GM21423 (cell line): ENCODE measurements around the gene PLK5.
"Not testable (repeated sequence)": the region's sequence is repeated elsewhere in the genome, so short reads cannot be mapped to it uniquely, and the experiment has no call there.

Source experiments
- ATAC-seq: cut with Tn5 transposase; IDR thresholded peaks from one replicate; pipeline ENCODE4 v1.9.1; 2021; ENCODE audit warnings: mild to moderate bottlenecking, moderate library complexity; ENCODE audit not compliant: unreplicated experiment

PLK5 gene

DNA sequence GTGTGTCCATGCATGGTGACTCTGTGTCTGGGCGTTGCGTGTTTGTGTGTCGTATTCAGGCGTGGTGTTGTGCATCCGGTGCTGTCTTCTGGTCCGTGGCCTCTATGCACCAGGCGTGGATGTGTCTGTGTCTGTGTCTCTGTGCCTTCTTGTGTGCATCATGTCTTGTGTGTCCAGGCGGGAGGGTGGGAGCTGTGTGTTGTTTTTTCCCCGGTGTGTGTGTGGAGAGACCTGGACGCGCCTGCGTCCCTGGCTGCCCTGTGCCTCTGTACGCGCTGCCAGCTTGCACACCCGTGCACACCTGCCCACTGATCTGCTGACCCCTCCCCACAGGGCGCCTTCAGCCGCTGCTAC lies 1.1 kb downstream of the PLK5 start:
- ATAC-seq, result no peak

DNA sequence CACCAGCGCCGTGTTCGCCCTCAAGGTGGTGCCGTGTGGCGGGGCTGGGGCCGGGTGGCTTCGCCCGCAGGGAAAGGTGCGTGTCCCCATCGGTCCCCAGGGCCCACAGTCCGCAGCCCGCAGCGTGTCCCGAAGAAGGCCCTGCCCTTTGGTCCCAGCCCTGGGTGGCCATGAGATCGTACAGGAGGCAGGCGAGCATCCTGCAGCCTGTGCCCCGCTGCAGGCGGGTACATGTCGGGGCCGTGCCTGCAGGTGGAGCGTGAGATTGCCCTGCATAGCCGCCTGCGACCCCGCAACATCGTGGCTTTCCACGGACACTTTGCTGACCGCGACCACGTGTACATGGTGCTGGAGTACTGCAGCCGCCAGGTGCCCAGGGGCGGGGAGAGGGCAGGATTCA lies 1.5 kb downstream of the PLK5 start:
- ATAC-seq, result no peak

DNA sequence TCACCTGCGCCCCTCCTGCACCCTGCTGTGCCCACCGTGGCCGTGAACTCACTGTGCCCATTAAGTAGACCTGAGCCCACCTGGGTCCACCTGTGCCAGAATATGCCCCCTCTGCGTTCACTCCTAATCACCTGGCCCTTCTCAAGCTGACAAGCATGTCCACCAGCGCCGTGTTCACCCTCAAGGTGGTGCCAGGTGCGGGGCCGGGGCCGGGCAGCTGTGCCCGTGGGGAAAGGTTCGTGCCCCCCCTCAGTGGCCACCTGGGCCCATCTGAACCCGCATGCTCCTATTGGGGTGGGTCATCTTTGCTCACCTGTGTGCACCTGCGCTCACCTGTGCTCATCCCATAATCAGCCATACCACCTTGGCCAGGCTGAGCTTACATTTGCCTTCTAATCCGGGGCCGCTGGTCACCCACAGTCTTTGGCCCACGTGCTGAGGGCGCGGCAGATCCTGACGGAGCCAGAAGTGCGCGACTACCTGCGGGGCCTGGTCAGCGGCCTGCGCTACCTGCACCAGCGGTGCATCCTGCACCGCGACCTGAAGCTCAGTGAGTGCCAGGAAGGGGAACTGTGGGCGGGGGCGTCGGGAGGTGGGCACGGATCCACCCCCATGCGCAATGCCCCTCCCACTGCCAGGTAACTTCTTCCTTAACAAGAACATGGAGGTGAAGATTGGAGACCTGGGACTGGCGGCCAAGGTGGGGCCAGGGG lies 2.3 kb downstream of the PLK5 start:
- ATAC-seq, result no peak

DNA sequence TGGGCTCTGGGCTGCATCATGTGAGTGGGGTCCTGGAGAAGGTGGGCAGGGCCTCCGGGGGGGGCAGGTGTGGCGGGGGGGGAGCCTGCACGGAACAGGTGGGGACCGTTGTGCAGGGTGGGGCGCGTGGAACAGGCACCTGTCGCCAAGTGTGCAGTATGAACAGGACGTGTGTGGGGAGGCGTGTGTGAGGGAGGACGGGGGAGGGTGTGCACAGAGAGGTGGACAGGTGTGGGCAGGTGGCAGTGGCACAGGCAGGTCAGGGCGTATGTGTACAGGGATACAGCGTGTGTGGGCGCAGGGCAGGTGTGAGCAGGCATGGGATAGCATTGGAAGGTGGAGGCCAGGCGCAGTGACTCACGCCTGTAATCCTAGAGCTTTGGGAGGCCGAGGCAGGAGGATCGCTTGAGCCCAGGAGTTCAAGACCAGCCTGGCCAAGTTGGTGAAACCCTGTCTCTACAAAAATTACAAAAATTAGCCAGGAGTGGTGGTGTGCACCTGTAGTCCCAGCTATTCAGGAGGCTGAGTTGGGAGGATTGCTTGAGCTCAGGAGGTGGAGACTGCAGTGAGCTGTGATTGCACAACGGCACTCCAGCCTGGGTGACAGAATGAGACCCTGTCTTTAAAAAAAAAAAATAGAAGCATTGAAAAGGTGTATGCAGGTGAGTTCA lies 3.2 kb downstream of the PLK5 start:
- no peak for ATAC-seq

DNA sequence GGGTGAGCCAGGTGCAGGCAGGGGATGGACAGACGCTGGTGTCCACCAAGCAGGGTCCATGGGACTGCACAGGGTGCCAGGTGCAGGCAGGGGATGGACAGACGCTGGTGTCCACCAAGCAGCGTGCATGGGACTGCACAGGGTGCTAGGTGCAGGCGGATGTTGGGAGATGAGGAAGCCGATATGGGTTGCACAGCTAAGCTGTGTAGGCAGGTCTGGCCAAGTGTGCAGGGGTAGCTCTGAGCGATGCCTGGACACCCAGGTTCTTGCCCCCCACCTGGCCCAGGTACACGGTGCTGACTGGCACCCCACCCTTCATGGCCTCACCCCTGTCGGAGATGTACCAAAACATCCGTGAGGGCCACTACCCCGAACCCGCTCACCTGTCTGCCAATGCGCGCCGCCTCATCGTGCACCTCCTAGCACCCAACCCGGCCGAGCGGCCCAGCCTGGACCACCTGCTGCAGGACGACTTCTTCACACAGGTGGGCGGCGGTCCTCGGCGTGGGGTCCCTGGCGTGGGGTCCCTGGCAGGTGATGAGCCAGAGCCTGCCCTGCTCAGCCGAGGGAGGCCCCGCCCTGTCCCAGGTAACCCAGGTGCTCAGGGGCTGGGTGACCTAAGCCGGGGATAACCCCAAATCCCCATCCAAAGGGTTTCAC lies 3.9 kb downstream of the PLK5 start:
- no peak for ATAC-seq

DNA sequence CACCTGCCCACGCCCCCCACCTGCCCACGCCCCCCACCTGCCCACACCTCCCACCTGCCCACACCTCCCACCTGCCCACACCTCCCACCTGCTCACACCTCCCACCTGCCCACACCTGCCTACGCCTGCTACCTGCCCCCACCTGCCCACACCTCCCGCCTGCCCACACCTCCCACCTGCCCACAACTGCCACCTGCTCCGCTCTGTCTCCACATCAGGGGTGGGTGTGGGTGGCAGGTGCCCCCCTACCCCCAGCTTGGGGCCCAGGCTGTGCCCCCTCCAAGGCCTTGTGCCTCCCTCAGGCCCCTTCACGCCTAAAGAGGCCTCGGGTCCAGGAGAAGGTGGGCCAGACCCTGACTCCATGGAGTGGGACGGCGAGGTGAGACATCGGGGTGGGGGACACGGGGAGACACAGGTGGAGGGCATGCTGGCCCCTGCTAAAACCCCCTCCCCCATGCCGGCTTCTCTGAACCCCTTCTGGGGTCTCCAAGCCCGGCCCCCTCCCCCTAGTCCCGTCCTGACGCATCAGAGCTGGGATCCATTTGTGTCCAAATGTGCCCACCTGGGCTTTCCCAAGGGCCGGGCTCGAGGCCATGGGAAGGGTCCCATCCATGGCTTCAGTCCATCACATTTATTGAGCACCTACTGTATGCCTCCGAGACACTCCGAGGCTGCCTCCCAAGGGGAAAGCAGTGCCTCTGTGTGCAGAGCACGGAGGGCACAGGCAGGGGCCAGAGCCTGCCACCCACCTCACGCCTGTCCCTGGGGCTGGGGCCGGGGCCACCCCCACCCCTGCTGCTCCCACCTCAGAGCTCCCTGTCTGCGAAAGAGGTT lies 4.9 kb downstream of the PLK5 start:
- no peak for ATAC-seq

DNA sequence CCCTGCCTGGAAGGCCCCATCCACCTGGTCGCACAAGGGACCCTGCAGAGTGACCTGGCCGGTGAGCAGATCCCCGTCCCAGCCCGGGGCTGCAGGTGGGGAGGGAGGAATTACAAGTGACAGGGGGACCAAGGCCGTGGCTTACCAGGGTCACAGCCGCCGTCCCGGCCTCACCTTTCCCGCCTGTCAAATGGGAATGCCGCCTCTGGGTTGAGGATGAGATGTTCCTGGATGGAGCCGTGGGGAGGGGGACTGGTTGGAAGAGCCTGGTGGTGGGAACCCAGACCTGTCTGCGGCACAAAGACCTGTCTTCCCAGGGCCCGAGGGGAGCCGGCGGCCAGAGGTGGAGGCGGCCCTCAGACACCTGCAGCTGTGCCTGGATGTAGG lies 5.5 kb downstream of the PLK5 start:
- ATAC-seq, result no peak

DNA sequence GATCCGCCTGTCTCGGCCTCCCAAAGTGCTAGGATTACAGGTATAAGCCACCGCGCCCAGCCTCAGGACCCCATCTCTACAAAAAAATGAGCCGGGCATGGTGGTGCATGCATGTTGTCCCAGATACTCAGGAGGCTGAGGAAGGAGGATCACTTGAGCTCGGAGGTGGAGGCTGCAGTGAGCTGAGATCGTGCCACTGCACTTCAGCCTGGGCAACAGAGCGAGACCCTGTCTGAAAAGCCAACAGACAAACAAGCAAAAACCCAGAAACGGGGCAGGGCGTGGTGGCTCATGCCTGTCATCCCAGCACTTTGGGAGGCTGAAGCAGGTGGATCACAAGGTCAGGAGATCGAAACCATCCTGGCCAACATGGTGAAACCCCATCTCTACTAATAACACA lies 7.0 kb downstream of the PLK5 start:
- ATAC-seq, result not testable (repeated sequence)

DNA sequence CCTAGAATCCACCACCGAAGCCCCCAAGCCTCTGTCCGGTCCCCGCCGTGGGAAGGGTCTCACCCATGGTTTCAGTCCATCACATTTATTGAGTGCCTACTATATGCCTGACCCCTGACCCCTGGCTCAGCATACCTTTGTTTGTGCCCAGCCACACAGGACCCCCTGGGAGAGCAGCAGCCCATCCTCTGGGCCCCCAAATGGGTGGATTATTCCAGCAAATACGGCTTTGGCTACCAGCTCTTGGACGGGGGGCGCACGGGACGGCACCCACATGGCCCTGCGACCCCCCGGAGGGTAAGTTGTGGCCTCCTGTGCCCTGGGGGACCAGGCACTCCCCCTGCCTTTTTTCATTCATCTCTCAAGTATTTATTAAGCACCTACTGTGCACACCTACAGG lies 7.7 kb downstream of the PLK5 start:
- no peak for ATAC-seq

DNA sequence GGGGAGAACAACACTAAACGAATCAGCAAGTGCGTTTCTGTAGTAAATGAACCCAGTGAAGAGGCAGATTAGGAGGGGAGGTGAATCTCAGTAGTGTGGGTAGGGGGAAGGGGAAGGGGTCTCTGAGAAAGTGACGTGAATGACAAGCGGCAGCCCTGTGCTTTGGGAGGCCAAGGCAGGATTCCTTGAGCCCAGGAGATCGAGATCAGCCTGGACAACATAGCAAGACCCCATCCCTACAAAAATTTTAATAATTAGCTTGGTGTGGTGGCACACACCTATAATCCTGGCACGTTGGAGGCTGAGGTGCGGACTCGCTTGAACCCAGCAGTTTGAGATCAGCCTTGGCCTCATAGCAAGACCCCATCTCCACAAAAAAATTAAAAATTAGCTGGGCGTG lies 8.1 kb downstream of the PLK5 start:
- ATAC-seq, result no peak

DNA sequence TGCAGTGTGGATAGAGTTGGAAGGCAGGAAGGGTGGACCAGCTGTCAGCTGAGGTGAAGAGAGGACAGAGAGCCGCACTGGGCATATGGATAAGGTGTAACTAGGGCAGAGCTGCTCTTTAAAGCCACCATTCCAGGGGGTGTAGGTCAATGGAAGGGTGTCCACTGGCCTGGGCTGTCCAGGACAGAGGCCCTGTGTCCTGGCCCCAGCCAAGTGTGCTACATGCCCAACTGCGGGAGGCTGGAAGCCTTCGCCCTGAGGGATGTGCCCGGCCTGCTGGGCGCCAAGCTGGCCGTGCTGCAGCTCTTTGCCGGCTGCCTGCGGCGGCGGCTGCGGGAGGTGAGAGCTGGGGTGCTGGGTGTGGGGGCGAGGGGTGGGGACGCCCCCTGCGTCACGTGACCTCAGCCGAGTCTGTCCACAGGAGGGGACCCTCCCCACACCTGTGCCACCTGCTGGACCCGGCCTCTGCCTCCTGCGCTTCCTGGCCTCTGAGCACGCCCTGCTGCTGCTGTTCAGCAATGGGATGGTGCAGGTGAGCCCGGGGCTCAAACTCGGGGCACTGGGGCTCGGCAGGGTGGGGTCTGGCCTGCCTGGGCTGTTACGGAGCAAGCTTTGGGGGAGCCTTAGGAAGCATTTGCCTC lies 9.8 kb downstream of the PLK5 start:
- ATAC-seq, result no peak

GRCh38 chr19:1534972-1535371 lies 11.1 kb downstream of the PLK5 start:
- no peak for ATAC-seq

DNA sequence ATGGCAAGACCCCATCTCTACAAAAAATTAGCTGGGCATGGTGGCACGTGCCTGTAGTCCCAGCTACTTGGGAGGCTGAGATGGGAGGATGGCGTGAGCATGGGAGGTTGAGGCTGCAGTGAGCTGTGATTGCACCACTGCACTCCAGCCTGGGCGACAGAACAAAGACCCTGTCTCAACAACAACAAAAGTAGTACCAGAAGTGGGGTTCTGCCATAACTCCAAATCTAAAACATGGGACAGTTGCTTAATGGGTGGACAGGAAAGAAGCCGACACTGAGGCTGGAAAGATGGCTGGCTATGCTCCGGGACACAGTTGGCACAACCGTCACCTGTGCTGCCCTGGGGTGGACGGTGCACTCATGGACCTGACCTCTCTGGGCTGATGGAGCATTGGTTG lies 11.8 kb downstream of the PLK5 start:
- not testable (repeated sequence) for ATAC-seq

DNA sequence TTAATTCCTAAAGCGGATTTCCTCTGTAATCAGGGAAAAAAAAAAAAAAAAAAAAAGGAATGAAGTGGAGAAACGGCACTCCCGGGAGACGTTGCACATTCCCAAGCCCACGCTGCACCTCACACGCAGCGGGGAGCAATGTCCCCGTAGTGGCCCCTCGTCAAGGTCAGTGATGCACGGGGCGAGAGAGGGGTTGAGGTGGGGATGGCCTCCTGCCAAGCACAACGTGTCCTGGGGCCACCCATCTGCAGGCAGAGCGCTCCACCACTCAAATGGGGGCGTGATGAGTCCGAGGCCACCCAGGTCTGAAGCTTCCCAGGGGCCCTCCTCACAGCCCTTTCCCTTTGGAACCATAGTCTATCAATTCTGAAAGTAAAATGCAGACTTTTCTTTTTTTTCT lies 15.1 kb downstream of the PLK5 start:
- no peak for ATAC-seq

GRCh38 chr19:1539749-1540148 lies 15.9 kb downstream of the PLK5 start:
- ATAC-seq, result not testable (repeated sequence)

- ATAC-seq, result no peak
Observed at GRCh38 chr19:1540365-1540925, 16.6 kb downstream of the PLK5 start.

GRCh38 chr19:1549332-1549945 lies 25.6 kb downstream of the PLK5 start:
- no peak for ATAC-seq

GRCh38 chr19:1551068-1552040 lies 27.5 kb downstream of the PLK5 start:
- no peak for ATAC-seq

- ATAC-seq, result no peak
Observed at GRCh38 chr19:1553415-1553814, 29.5 kb downstream of the PLK5 start.
